GM21447 (cell line): ENCODE results near the gene PAPPA2.
"Not testable (repeated sequence)": the region's sequence is repeated elsewhere in the genome, so short reads cannot be mapped to it uniquely, and the experiment has no call there.

Source experiments
- ATAC-seq: cut with Tn5 transposase; IDR thresholded peaks from one replicate; pipeline ENCODE4 v1.9.1; 2021; ENCODE audit not compliant: unreplicated experiment

The PAPPA2 gene

DNA sequence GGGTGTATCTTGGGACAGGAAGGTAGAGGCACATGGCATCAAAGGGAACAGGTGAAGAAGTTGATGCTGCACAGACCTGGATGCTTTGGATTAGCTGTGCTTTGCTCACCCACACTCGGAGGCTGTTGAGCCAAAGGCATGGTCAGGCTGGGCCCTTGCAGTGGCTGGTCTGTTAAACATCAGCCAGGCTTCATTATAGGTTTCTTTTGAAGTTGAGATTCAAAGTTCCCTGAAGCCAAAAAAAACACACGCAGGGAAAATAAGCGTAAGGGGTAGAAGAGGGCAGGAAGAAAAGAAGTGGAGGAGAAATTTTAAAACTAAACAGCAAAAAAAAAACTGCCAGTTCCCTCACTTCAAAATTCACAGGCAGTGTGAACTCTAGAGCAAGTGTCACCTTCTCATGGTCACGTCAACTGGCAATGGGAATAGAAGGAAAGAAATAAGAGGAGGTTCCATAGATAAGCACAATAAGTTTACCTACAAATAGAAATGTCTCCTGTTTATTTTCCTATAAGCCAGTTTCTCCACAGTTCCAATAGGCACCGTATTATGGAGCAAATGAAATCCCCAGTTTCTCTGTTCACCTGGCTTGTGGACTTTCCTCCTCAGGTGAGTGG is 139.5 kb downstream of the PAPPA2 start:
- no peak for ATAC-seq

DNA sequence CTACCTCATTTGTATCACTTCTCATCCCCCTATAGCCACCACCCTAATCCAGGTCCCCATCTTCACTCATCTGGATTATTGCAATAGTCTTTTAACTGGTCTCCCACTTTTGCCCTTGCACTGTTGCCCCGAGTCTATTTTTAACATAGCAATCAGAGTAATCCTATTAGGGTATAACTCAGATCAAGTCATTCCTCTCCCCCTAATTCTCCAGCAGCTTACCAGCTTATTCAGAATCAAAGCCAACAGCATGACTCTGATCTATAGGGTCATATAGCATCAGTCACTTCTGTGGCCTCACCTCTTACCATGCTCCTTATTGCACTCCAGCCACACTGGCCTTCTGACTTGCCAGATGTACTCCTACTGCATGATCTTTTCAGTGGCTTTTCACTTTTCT is 140.7 kb downstream of the PAPPA2 start:
- no peak for ATAC-seq

DNA sequence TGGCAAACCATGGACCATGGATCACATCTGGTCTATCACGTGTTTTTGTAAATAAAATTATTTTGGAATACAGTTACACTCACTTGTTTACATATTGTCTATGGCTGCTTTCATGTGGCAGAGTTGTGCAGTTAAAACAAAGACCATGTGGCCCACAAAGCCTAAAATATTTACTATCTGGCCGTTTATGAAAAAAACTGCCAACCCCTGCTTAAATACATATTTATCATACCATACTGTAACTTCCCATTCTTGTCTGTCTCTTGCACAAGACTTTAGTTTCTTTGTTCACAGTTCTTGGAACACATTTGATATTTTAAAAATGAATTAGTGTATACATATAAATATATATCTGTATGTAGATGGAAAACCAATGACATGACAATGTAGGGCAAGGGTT is 141.5 kb downstream of the PAPPA2 start:
- no peak for ATAC-seq

DNA sequence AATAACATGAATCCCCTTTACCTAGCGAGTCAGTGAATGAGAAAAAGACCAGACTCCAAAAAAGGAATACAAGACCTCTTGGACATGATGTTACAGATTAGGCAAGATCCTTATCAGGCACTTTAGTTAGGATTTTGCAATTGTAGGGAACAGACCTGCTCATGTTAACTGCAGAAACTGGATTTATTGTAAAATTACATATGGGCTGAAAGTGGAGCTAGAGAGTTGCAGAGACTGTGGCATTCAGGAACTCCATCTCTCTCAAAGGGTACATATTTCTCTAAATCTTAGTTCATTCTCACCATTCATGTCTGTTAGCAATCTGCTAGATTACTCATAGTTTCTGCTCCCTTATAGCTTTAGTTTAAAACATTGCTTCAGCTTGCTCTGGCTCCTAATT is 142.2 kb downstream of the PAPPA2 start:
- no peak for ATAC-seq

DNA sequence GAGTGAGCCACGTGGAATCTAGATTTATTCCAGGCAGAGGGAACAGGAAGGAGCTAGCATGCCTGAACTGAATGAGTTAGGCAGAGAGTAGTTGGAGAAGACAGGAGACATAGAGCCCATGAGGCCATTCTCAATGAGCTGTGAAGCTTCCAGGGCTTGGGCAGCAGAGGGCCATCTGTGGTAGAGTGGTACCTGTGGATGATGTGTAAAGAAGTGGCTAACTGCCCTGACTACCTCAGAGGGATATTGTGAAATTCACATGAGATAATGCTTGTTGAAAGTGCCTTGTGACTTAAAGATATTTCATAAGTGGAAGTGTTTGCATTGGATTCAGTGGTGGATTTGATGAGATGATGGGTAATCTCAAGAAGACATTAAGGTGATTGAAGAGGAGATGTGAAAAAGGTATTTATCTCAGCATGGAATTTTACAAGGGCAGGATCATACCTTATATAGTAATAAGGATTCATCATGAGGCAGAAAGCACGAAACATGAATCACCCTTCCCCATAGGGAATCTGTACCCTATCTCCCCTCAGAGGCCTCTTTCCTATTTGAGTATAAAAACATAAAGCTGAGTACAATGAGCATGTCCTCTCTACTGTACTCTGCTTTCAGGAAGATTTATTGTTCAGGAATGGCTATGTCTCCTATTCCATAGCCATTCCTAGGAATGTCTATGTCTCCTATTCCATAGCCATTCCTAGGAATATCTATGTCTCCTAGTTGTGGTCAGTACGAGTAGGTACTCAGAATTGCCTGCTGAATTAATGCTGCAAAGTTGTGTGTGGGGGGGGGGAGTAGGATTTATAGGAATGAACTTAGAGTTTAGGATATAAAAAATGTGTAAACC is 146.8 kb downstream of the PAPPA2 start:
- ATAC-seq = no peak

DNA sequence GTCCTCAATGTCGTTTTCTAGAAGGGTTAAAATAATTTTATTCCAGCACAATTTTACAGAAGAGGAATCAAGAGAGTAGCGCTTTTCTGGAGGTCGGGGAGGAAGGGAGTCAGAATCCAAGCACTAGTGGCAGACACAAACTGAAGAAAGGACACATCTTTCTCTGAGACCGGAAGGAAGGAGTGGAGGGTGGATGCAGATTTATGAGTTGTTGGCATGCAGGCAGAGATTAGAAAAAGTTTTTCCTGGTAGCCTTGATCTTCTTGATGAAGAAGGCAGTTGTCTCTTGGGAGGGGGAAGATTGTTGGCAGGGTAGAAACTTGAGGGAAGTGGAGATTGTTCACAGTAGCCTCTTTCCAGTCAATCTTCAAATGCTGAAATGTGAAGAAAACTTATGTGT is 149.8 kb downstream of the PAPPA2 start:
- no peak for ATAC-seq

DNA sequence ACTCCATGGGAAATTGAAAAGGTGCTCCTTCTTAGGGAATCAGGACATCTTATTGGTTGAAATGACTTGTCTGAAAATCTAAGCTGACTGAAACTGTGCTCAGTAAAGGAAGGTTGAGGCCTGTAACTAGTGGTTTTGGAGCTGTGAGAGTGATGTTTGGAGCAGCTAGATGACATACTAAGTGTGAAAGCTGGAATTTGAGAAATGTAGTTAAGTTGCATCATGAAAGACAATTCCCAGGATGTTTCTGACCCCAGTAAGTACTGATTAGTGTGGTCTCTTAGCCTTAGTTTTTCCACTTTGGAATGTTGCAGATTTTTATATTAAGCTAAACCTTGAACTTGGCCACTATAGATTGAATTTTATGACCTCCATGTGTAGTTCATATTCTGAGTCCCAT is 154.9 kb downstream of the PAPPA2 start:
- no peak for ATAC-seq

DNA sequence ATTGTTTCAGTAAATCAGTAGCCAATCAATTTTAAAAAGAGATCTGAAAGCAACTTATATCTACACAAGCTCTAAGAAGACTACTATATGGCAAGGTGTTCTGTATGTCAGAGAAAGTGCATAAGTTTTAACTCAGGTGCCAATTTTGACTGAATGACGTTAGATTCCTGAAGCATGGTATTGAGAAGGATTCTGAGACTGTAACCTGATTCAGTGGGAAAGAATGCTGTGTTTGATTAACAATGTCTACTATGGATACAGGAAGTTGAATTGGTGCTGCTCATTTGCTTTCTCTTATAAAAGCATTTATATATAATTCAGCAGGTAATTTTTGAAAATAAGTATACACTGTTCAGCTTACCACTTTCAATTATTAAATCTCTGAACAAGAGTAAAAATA is 156.3 kb downstream of the PAPPA2 start:
- no peak for ATAC-seq

DNA sequence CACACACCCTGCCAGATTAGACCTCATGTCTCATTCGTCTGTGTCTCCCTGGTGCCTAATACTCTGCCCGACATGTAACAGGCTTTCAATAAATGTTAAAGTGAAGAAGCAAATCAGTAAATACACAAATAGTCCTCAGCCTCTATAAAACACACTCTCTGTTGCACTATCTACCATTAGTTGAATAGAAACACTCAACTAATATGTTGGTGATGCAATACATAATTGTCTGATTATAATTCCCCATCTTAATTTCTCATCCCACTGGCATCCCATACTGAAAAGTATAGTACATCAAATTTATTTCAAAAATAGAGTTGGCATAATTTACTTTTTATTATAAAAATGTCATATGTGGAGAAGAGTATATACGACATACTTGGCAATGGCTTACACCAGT is 162.4 kb downstream of the PAPPA2 start:
- ATAC-seq = no peak

DNA sequence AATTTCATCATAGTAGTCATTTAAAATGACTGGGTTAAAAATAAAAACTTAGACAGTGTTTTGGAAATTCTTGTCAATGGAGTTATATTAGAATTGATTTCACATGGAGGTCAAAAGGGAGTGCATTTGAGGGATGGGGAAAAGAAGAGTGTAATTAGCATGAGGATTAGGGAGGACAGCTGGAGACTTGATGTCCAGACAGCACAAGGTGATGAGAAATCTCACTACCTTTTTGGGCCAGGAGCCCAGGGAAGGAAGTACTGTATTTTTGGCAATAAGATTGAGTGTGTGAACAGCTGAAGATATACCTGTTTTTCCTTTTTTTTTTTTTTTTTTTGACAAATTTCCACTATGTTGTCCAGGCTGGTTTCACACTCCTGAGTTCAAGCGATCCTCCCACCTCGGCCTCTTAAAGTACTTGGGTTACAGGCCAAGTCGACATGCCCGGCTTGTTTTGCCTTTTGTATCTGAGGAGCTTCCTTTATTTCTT is 163.6 kb downstream of the PAPPA2 start:
- ATAC-seq = no peak

DNA sequence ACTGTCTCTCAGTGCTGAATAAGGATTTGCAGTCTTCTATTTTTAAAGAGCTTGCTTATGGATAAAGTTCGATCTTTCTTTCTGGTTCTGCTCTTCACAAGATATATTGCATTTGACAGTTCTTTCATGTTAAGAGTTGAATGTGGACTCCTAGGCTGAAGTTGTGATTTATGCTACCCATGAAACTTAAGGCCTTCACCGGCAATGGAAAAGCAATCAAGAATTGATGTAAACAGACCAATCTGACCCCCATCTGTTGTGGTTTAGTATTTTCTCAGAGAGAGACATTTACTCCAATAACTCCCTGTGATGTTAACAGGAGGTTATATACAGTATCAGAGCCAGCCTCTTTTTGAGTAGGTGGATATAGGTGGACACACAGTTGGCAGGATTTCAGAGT is 165.8 kb downstream of the PAPPA2 start:
- no peak for ATAC-seq

DNA sequence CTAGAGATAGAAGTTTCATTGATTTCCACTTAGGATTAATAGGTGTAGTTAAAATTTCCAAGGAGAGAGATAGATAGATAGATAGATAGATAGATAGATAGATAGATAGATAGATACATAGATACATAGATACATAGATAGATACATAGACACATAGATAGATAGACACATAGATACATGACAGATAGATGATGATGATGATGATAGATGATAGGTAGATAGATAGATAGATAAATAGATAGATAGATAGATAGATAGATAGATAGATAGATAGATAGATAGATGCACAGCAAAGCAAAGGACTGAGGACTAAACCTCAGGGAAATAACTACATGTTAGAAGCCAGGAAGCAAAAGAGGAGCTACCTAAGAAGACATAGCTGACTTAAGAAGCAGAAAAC is 171.8 kb downstream of the PAPPA2 start:
- ATAC-seq = not testable (repeated sequence)

DNA sequence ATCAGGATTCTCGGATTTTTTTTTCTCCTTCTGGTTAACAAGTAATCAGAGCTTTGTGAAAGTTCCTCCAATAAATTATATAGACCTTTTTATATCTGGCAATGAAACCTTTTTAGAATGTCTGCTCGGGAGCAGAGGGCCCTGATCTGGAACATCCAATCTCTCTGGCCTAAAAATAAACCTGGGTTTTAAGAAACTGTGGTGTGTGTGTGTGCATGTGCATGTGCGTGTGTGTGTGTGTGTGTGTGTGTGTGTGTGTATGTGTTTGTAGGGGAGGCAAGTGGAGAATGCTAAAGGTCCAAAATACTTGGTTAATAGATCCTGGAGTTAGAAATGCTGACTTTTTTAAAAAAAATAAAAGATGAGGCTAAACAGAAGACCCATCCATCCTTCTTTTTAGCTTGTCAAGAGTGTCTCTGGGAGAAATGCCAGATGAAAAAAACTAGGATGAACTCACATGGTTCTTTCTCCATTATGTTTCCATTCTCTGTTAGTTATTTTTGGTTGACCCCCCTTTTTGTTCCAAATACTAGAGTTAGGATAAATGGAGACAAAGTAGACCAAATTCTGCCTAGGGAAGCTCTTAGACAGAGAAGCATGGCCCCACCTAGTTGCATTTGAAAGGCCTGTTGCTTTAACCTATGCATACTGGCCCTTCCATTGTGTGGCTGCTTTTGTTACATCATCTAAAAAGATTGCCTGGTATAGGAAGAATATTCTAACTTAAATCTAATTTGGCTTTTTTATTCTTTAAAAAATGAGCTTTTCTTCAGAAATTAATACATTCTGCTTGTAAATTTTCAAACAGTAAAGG is 175.9 kb downstream of the PAPPA2 start:
- ATAC-seq = no peak

DNA sequence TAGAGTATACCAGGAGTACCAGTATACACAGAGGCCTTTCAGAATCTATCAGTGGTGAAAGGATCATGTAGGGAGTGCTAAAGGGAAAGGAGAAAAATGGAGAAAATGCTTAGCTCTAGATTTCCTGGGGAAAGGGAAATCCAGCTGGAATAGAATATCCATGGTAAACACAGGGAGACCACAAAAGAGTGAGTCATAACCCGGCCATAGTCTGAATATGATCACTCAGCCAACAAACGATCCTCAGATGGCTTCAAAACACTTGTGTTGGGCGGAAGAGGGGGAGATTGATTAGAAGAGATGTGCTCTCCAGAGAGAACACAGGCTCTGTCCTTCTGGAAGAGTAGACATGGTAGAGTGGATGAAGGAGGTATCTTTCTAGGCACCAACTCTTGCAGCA is 180.6 kb downstream of the PAPPA2 start:
- no peak for ATAC-seq

DNA sequence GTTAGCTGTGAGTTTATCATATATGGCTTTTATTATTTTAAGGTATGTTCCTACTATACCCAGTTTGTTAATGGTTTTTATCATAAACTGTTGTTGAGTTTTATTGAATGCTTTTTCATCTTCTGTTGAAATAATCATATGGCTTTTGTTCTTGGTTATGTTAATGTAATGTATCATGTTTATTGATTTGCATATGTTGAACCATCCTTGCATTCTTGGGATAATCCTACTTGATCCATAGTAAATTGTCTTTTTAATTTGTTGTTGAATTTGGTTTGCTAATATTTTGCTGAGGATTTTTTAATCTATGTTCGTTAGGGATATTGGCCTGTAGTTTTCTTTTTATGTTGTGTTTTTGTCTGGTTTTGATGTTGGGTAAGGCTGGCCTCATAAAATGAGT is 185.6 kb downstream of the PAPPA2 start:
- no peak for ATAC-seq

DNA sequence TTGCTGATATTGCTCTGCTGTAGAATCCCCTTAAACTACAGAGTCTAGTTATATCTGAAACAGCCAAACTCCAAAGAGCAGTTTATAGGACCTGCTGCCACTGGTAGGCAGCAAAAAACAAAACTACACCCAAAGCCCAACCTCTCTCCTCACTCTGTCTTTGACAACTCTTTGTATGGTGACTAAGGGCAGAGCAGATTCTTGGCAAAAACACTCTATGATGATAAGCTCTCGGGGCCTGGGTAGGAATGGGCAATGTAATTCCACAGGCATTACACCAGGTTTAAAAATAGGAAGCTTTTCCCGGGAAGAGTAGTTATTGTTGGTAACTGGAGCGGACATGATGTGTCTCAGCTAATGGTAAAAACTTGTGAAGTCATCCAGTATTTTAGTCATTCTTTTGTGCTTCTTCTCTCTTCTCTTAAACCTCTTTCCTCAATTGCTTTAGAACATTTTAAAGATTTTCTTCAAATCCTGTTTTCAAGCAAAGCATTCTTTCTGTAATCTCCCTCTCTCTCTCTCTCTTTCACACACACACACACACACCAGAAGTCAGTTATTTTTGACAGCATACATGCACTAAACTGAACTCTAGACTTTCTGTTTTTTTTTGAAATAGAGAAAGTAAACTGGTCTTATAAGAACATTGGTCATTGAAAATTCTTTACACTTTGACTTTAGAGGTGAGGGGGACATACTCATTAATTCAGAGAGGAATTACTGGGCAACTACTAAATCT is 193.5 kb downstream of the PAPPA2 start:
- no peak for ATAC-seq

DNA sequence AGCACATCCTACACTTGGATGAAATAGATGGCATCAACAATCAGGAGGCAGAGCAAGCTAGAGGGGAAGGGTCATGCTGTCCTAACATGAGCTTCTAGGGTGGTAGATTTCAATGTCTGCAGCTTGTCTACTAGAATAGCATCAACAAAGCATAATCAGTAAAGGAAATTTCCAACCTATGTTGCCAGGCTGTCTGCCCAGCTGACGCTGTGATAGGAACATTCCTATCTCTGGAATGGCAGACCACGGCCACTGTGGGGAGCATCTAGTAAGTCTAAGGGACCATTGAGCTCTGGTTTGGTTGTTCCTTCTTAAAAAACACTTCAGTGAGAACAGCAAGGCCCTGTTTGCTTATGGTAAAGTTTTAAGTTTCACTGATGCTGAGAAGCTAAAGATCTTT is 206.8 kb downstream of the PAPPA2 start:
- ATAC-seq = no peak

DNA sequence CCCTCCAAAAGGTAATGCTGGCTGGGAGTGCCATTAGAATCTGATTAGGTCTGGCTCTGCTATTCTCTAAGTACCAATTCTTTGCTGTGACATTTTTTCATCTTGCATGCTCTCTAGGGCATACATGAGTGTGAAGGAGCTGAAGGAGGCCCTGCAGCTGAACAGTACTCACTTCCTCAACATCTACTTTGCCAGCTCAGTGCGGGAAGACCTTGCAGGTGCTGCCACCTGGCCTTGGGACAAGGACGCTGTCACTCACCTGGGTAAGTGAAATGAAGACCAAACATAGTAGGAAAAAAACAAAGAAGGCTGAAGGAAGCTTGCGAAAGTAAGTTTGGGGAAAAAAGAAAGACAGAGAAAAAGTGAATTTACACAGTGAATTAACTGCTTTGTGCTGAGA is 207.9 kb downstream of the PAPPA2 start:
- ATAC-seq = no peak

DNA sequence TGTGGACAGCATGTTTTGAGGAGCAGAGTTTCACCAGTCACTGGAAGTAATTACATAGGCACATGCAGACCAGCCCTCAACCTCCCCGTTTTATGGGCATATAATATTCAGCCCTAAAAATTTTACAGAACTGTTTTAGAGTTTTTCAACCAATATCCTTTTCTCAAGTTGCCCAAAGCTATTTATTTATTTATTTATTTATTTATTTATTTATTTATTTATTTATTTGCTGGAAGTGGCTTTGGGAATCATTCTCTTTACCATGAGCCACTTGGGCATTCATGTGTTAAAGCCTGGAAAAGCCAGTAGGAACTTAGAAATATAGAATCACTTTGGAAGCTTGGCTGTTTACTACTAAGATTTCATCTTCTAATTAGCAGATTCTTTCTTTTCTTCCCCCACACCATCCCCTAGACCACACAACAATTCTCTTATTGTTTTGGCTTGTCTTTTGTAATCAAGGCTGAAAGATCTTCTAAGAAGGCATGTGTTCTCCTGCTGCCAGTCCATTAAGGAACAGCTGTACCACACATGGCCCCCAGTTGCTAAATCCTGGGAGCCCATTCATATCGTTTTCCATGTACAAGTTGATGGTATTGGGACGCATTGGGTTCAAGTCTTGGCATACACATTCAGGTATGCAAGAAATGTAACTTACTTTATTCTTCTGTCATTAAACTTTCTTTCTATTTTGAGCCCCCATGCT is 220.0 kb downstream of the PAPPA2 start:
- ATAC-seq = no peak
